GM18519 (cell line): Measurements from ENCODE around the gene MYZAP.

Source experiments
- ATAC-seq: cut with Tn5 transposase; IDR thresholded peaks from one replicate; pipeline ENCODE4 v1.9.1; 2021; ENCODE audit warnings: mild to moderate bottlenecking, moderate library complexity; ENCODE audit not compliant: unreplicated experiment, low FRiP score

MYZAP gene, protein sequence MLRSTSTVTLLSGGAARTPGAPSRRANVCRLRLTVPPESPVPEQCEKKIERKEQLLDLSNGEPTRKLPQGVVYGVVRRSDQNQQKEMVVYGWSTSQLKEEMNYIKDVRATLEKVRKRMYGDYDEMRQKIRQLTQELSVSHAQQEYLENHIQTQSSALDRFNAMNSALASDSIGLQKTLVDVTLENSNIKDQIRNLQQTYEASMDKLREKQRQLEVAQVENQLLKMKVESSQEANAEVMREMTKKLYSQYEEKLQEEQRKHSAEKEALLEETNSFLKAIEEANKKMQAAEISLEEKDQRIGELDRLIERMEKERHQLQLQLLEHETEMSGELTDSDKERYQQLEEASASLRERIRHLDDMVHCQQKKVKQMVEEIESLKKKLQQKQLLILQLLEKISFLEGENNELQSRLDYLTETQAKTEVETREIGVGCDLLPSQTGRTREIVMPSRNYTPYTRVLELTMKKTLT

DNA sequence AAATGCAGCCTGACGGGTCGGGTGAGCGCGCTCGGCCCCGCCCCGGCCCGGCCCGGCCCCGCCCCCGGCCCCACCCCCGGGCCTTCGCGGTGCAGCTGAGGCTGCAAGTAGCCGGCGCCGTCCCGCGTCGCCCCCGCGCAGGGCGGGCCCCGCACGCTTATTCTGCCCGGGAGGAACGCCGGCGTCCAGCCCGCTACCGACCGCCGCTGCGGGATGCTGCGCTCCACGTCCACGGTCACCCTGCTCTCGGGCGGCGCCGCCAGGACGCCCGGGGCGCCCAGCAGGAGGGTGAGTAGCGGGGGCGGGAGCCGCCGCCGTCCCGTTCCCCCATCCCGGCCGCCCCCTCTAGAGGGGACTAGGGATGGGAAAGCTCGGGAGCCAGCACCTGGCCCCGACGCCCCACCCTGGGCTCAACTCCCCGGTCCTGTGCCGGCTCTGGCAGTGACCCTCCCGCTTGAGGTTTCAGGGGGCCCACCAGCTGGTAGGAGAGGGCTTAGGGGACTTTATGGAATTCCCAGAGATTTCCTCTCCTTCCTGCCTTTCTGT, at the start of gene MYZAP:
Gene MYZAP (plus strand): TSS at position 83 of the 546 bp plus-strand sequence. CDS start 131 bp downstream, at position 214.
- no peak for ATAC-seq

DNA sequence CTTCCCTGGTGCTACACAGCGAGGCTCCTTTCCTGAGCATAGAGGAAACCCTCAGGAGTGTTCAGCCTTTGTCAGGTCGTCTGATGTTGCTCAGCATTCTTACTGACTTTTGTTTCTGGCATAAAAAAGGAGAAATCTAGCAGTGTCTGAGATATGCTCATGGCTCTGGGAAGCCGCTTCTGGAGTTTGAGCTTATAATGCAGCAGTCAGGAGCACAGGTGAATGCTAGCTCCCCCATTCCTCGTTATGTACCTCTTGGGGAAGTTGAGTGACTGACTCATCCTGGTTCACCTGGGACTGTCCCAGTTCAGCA, 49.2 kb upstream of the MYZAP start:
- no peak for ATAC-seq

DNA sequence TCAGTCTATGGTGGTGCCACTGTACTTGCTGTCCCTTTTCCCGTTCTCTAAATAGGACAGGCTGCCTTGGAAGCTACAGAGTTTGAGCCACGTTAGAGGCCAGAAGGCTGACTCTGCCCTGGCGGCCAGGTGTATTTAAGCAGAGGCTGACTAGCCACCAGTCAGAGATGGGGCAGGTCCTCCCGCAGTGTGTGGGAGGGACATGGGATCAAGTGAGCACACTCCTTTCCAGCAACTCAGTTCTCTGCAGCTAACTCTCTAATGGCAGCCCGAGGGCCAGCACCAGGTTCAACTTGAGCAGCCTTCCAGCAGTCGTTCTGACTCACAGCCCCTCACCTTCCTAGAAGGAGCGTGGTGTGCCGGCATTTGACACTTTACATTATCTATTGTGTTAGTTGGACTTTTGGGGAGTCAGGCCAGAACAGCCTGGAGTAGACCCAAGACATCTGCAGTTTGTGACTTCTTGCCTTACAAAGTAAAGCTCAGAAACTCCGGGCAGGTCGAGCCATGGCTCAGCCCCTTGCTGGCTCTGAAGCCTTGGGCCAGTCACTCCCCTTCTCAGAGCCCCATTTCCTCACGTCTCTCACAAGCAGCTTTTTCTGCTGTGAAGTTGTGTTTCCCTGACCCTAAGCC, 46.7 kb upstream of the MYZAP start:
- ATAC-seq = no peak

DNA sequence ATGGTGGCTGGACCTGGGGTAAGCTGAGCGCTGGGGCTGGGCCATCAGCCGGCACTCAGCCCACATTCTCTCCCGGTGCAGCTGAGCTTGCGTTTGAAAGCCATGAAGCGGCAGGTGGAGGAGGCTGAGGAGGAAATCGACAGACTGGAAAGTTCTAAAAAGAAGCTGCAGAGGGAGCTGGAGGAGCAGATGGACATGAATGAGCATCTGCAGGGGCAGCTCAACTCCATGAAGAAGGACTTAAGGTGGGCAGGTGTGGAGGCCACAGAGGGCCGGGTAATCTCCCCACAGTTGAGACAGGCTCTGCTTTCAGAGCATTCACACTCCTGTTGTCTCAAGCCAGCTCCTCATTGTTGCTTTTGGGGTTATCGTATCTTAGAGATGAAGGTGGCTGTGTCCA, 45.7 kb upstream of the MYZAP start:
- ATAC-seq = no peak

DNA sequence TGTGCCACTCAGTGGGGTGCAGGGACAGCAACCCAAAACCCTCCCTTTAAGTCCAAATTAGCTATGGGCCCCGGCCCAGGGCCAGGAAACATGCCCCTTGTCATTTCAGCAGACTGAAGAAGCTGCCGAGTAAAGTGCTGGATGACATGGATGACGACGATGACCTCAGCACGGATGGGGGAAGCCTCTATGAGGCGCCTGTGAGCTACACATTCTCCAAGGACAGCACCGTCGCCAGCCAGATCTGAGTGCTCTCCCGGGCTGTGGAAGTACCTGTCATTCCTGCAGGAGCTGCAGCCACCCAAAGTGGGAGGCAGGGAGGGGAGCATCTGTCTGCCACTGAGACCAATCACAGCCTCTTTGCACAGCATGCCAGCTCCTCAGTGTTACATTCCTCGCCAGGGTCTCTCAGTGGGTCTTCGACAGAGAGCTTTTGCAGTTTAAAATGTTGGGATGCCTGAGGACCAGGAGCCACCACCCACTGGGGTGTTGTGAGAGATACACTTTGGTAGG, 44.4 kb upstream of the MYZAP start:
- ATAC-seq = no peak

DNA sequence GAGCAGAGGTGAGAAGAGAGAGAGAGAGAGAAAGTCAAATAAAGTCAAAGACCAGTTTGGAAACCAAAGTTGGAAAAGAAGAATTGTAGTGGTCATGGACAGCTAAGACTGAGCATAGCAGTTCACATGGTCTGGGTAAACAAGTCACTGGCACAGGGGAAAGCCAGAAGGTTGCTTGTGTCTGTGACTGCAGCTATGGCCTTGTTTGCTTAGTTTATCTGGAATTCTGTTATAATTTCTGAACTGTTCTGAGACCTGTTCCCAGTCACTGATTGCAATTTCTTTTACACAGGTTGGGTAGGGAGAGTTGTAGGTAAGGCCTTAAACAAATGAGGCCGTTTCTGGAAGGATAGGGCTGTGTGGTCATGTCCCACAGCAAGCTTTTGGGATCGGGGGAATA, 43.4 kb upstream of the MYZAP start:
- no peak for ATAC-seq

DNA sequence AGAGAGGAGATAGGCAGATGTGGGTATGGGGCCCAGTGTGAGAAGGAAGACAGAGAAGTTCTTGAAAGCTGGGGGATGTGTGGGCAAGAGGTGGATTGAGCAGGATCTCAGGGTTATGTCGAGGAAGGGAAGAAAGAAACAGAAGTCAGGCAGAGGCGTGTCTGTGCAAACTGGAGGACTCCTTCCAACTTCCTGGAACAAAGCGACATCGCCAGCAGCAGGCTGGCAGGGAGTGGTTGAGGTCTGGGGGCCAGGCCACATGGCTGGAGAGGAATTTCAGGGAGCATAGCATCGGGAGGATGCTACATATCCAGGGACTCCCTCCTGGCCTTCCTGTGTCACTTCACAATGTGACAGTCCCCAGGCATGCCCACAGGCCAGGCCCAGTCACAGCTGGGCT, 42.9 kb upstream of the MYZAP start:
- ATAC-seq = no peak

DNA sequence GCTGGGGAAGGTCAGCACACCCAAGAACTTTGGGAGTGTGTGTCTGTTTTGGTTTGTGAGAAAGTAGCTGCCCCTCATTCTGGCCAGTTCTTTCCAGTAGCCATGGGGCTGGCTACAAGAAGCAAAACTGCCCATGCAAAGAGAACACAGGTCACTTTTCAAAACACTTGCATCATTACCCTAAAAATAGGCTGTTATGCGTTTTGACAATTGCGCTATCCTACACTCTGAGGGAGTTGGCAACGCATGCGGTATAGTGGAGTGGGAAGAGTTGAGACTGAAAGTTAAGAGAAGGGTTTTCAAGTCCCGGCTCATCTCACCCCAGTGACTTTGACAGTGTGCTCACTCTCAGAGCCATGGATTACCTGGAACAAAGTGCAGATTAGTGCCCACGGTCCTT, 41.8 kb upstream of the MYZAP start:
- ATAC-seq = no peak

DNA sequence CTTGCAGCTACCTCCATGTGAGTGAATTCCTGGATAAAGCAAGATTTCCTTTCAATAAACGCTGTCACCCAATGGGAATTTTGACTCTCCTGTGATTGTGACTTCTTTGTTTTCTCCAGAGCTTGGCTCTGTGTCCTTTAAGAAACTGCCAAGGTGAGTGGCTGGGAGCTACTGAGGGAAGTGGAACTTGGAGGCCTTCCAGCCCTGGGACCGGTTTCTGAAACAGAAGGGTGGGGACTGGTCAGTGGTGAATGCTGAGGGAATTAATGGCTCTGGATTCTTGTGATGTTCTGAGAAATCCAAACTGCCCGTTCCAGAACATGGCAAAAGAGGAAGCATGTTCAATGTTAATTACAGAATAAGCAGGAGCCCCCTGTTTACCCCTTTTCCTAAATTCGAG, 41.1 kb upstream of the MYZAP start:
- no peak for ATAC-seq

DNA sequence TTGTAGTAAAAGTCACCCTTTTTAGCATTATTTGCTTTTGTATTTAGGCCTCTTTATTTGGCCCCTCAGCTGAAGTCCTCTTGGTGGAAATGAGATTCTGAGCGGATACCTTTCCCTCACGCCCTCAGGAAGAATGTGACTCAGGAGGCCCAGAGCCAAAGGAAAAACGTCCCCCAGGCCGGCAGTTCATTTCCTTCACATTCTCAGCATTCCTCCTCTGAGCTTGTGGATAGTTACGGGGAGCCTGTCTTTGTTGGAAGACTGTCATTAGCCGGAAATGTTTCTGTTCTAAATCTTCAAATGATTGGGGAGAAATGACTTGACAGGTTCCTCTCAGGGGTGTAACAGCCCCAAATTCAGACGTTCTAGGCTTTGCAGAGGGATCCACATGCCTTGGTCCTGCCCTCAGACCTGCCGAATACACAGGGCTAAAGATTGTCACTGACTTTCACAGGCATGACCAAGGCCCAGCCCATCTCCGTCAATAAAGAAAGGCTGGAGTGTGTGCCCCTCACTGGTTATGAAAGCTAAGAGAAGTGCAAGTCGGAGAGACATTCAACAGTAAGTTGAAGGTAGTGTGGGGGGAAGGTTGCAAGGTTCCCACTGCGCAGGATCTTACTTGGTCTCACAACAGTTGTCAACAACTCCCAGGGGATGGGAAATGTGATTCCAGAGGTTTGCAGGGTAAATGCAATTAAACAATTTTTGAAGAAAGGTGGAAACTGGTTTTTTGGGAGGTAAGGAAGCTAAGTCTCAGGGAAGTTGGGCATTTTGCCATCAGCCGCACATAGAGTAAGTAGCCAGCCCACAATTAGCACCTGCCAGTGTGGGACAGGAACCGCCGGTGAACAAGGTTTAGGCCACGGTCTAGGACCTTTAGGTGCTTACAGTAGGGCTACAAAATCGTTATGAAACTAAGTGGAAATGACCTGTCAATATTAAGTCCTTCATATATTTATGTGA, 39.7 kb upstream of the MYZAP start:
- no peak for ATAC-seq

DNA sequence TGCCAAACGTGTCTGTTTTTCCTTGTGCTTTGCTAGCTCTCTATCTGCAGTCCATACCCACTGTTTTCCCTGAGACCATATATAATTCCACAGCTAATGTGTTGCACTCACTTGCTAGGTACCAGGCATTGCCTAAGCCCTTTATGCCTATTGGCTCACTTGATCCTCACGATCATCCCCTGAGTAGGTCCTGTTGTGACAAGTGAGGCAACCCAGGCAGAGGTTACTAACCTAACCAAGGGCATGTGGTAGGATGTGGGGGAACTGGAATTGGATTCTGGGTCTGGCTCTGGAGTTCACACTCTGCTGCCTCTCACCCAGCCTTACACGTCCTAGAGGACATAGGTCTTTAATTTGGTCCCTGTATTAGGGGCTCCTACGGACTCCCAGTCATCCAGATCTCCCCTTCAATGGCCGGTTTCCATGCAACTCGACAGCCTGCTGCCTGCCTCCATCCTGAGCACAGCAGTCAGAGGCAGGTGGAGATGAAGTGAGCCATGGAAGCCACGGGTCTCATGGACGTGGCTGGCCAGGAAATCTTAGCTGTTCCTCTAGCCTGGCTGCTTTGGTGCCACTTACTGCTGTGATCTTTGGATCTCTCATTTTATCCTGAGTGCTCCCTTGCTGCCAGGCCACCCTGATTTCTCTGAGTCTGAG, 38.9 kb upstream of the MYZAP start:
- no peak for ATAC-seq

DNA sequence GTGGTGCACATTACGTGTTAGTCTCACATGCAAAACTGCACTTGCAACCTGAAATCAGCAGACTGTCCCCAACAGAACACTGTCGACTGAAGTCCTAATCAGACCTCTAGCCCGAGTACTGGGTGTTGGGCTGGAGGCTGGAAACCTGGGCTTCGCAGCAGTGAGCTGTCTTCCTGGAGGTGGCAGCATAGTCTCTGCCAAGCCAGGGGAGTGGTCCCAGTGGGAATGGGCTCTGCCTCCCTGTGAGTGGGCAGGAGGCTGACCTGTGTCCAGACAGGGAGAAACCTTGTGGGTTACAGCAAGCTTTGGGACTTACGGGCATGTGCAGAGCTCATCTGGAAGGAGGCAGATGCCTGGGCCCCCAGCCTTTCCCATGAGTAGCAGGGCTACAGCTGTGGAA, 38.2 kb upstream of the MYZAP start:
- no peak for ATAC-seq

DNA sequence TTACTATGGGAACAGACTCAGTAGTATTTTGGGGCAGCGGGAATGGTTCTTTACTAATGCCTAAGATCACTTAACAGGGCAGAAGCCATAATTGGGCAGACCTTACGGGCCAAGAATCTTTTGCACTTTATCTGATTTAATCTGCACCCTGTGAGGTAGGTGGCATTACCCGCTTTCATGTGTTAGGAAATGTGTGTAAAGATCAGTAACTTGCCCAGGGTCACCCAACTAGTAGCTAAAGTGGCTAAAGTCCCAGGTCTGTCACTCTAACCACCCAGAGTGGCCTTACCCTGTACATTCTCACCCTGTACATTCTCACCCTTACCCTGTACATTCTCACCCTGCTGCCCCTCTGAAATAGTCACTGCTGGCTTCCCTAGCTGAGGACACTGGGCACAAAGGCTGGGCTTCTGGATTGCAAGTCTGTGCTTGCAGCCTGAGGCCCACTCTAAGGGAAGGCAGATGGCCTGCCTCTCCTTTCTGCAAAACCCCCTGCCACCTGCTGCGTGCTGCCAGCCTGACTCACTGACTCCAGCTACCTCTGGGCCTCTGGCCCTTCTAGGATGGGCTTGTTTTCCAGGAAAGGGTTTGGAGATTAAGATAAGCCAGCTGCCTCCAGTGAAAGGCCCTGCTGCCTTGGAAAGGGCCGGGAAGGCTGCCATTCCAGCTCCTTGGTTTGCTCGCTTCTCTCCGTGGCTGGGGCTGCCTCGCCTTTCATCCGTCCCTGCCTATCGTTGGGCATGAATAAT, 37.5 kb upstream of the MYZAP start:
- ATAC-seq = no peak

DNA sequence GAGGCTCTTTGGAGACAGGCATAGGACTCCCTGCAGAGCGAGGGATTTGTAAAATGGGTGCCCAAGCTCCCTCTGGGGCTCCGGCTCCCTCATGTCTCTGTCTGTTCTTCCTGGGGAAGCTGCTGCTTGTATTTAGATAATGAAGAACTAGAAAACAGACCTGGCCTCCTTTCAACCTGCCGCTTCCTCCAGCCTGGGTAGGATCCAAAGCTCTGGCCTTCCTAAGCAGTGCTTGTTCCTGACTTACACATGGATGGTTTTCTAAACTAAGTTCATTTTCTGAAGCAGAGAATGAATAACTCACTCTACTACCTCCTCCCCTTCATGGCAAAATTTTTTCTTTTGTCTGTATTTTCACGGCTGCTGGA, 36.9 kb upstream of the MYZAP start:
- no peak for ATAC-seq

DNA sequence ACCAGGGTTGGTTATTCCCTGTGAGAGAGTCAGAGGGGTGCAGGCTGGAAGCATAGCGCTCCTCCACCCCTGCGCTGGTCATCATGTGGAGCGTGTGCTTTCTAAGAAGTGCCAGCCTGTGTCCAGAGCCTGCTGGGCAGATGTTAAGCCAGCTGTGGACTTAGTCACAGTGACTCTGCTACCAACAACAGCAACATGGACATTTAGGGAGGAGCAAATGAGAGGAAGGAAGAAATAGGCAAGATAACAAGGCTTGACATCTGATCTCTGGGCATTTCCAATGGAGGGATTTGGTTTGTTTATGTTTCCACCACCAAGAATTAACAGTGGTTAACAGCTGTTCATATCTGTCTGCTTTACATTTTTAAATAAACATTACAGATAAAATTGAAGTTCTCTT, 36.4 kb upstream of the MYZAP start:
- ATAC-seq = no peak

DNA sequence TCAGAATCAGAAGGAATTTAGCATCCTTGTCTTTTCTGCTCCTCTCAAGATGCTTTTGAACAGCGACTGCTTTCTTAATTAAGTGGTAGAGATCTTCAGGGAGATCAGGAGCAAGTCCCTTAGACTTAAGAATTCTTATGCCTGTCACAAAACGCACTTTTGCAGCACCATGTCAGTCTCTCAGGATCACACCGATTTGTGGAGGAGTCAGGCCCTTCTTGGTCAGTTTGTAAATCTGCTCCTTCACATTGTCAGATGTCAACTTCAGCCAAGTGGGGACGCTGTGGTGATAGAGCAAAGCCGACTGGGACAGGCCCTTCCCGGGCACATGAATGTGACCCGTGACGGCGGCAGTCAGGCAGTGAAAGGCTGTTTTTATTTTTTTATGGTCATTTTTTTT, 35.7 kb upstream of the MYZAP start:
- no peak for ATAC-seq

DNA sequence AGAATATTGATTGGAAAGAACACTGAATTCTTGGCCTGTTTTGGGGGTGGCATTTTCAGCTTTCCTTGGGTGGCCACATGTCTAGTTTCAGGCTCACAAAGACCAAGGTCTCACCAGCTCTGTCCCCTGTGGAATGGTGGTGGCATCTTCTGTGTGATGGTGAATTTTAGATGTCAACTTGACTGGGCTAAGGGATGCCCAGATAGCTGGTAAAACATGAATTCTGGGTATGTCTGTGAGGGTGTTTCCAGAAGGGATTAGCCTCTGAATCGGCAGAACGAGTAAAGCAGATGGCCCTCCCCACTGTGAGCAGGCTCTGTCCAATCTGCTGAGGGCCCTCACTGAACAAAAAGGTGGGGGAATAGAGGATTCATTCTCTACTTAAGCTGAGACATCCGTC, 34.4 kb upstream of the MYZAP start:
- no peak for ATAC-seq

DNA sequence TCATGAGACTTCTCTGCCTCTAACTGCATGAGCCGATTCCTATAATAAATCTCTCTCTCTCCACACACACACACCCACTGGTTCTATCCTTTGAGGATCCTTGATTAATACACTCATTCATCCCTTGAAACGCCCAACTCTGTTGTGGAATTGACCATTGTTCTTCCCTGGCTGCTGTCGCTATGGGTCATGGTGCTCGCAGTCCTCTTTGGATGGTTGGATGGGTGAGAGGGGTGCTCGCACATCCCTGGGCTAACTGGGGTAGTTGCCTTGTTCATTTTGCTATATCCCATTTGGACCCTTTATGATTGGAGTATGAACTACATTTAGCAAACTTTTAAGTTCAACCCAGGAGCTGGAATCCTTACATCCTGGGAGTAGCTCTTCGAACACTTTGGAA, 33.9 kb upstream of the MYZAP start:
- ATAC-seq = no peak

DNA sequence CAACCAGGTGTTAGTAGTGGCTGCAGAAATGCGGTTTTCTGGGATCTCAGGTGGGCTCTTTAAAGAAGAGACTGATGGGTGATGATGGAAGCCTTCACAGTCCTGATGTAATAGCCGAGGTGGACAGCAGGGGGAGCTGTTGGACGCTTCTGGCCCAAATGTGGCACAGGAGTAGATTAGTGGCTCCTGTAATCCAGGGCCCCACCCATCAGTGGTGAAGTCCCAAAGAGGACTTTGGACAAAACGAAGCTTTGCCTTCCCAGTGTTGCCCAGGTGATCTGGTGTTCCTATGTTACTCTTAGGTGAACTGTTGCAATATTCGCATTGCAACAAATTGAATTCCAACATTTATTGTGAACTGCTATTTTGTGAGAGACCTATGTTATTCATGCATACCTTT, 31.8 kb upstream of the MYZAP start:
- ATAC-seq = no peak
